HG02970 (cell line): Measurements from ENCODE around the gene NXPH1.

Experiments
- ATAC-seq: cut with Tn5 transposase; IDR thresholded peaks from one replicate; pipeline ENCODE4 v1.9.1; 2021; ENCODE audit warnings: mild to moderate bottlenecking, moderate library complexity, moderate number of reproducible peaks; ENCODE audit not compliant: unreplicated experiment, low FRiP score

NXPH1 gene

GRCh38 chr7:8585591-8585990 is 152.2 kb downstream of the NXPH1 start:
- no peak for ATAC-seq

- ATAC-seq = no peak
These were observed 156.8 kb downstream of the NXPH1 start for GRCh38 chr7:8590225-8590624.

GRCh38 chr7:8590791-8591190 is 157.4 kb downstream of the NXPH1 start:
- ATAC-seq = no peak

- ATAC-seq = no peak
These were observed 157.9 kb downstream of the NXPH1 start for GRCh38 chr7:8591289-8591688.

- ATAC-seq = no peak
These were observed 158.8 kb downstream of the NXPH1 start for GRCh38 chr7:8592167-8592566.

GRCh38 chr7:8594115-8594514 is 160.7 kb downstream of the NXPH1 start:
- no peak for ATAC-seq

GRCh38 chr7:8597565-8597964 is 164.2 kb downstream of the NXPH1 start:
- no peak for ATAC-seq

GRCh38 chr7:8601121-8601520 is 167.7 kb downstream of the NXPH1 start:
- no peak for ATAC-seq

- ATAC-seq = no peak
These were observed 171.8 kb downstream of the NXPH1 start for GRCh38 chr7:8605221-8605620.

- ATAC-seq = no peak
These were observed 179.2 kb downstream of the NXPH1 start for GRCh38 chr7:8612584-8612983.

GRCh38 chr7:8613191-8613590 is 179.8 kb downstream of the NXPH1 start:
- no peak for ATAC-seq

- ATAC-seq = no peak
These were observed 181.6 kb downstream of the NXPH1 start for GRCh38 chr7:8615019-8615418.

GRCh38 chr7:8618441-8619070 is 185.1 kb downstream of the NXPH1 start:
- no peak for ATAC-seq

- no peak for ATAC-seq
These were observed 186.8 kb downstream of the NXPH1 start for GRCh38 chr7:8620169-8620568.

- ATAC-seq = no peak
These were observed 192.2 kb downstream of the NXPH1 start for GRCh38 chr7:8625612-8626011.

- ATAC-seq = no peak
These were observed 193.9 kb downstream of the NXPH1 start for GRCh38 chr7:8627325-8627724.

- no peak for ATAC-seq
These were observed 195.2 kb downstream of the NXPH1 start for GRCh38 chr7:8628656-8629055.

GRCh38 chr7:8629504-8629903 is 196.1 kb downstream of the NXPH1 start:
- ATAC-seq = no peak

GRCh38 chr7:8637322-8637721 is 203.9 kb downstream of the NXPH1 start:
- ATAC-seq = no peak

GRCh38 chr7:8638076-8638475 is 204.7 kb downstream of the NXPH1 start:
- ATAC-seq = no peak

- no peak for ATAC-seq
These were observed 206.3 kb downstream of the NXPH1 start for GRCh38 chr7:8639668-8640067.

GRCh38 chr7:8640671-8641070 is 207.3 kb downstream of the NXPH1 start:
- ATAC-seq = no peak
